ENCODE results near the gene FAM124A. TPM values are rescaled to one million over a fixed set of nuclear protein-coding genes. Genes with fewer than 3 reads are reported as not detected.

The FAM124A gene
- total and polyA plus RNA-seq, 2 of the 8 experiments (the other 6 are each of a cell fraction or from before 2014, with no cell fraction given), result 40.7 to 49.9 TPM

DNA sequence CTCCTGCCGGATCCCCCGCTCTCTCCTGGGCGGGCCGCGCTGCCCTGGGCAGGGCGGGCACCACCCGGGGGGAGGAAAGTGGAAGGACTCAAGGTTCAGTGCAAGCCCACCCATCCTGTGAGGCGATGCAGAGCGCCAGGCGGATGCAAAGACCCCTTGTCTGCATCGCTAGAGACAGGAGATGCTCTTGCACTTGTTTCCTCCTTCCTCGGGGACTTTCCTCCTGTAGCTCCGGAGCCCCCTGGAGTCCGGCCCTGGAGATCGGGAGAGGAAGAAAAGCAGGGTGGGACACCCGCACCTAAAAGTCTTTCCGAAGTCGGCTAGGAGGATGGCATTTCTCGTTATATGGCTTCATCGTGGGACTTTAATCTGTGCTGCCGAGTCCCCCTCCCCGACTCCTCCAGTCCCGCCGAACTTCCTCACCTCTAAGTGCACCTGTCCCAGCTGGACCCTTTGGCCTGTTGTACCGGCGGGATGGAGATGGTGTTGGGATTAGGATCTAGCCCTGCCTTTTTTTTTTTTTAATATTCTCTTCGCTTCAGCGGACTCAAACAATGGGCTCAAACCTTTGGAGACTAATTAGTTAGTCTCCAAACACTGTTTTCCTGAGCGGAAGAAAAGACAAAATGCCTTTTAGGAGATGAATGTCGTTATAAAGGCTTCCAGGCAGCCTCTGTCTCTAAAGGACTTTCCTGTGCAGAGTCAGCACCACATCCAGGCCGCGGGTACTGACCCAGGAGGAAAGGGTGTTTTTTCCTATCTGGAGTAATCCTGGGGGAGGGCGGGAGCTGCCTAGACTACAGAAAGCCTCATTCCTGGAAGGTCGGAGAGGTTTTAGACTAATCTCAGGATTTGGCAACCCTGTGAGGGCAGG lies 725 bp downstream of the FAM124A start:
- Histone ChIP-seq H3K27me3 (replicated peaks in 1 of 4; ENCODE audit: control insufficient read depth in 3 of 4, extremely low read depth in 1 of 4, insufficient read depth in 3 of 4, low read length in 3 of 4) (no peaks in the 10 kb centered on the region), H3K36me3 (ENCODE audit: control insufficient read depth in 2 of 4, insufficient read depth in 4 of 4, low read length in 3 of 4) (peaks cover 3 to 22% (median 8%) of the 10 kb centered on the region in 4 experiments; a peak in 6 of 8 replicates), H4K5ac (ENCODE audit: insufficient read length, low read depth, low read length) (peak overlapping the region; percentile 31), H2AFZ (ENCODE audit: low read length) (no peak overlapping the region), H3K23me2 (ENCODE audit: low read depth, low read length) (peaks cover 7% of the 10 kb centered on the region), H3K56ac (replicated peaks; ENCODE audit: insufficient read length, low read depth, low read length) (peak overlapping the region; percentile 43), H3K4me3 (ENCODE audit: extremely low read depth in 1 of 4, insufficient read depth in 2 of 4, low read depth in 3 of 4, low read length in 4 of 4) (peak overlapping the region; percentile 80 to 96 (median 89)), H3K14ac (ENCODE audit: insufficient read length) (no peak overlapping the region), H2BK12ac (ENCODE audit: low read depth, low read length) (no peak overlapping the region; the same call in 1 of the 2 replicates), H3K18ac (ENCODE audit: extremely low read depth, low read length) (peak overlapping the region; percentile 97), H3K4me2 (ENCODE audit: insufficient read depth in 1 of 2, low read depth in 2 of 2, low read length in 2 of 2) (peak overlapping the region; percentile 84 to 98), H3K27ac (ENCODE audit: low read depth, low read length) (no peak overlapping the region), H3K23ac (ENCODE audit: insufficient read length) (no peak overlapping the region), H4K20me1 (replicated peaks in 1 of 2; ENCODE audit: control insufficient read depth in 1 of 2, insufficient read depth in 2 of 2, low read length in 2 of 2) (peaks cover 0 to 3% of the 10 kb centered on the region in 2 experiments), H3K4me1 (replicated peaks in 1 of 4; ENCODE audit: control insufficient read depth in 3 of 4, insufficient read depth in 4 of 4, low read length in 3 of 4) (peaks cover 6 to 27% (median 23%) of the 10 kb centered on the region in 4 experiments), H2BK15ac (ENCODE audit: low read length) (no peak overlapping the region), H2BK120ac (replicated peaks; ENCODE audit: low read depth, low read length) (peak overlapping the region; percentile 34), H2AK5ac (ENCODE audit: low read depth, low read length) (no peak overlapping the region), H3K79me1 (ENCODE audit: low read depth, low read length) (no peaks in the 10 kb centered on the region; the same call in none of the 2 replicates), H3K9ac (replicated peaks in 1 of 4; ENCODE audit: extremely low read depth in 1 of 4, low read depth in 3 of 4, low read length in 3 of 4) (peak overlapping the region; percentile 42 to 82 (median 60)), H4K91ac (replicated peaks; ENCODE audit: insufficient read length, low read length) (peak overlapping the region; percentile 66), H2BK5ac (ENCODE audit: low read depth, low read length) (peak overlapping the region; percentile 86; the same call in 1 of the 2 replicates), H3K9me3 (ENCODE audit: insufficient read depth in 2 of 2, low read depth in 1 of 2, low read length in 1 of 2) (no peaks in the 10 kb centered on the region), H3K4ac (replicated peaks; ENCODE audit: insufficient read length, low read depth, low read length) (peak overlapping the region; percentile 23), H2BK20ac (ENCODE audit: low read length) (no peak overlapping the region), H3K79me2 (ENCODE audit: control insufficient read depth in 1 of 2, insufficient read depth in 2 of 2, low read length in 2 of 2) (peaks cover 5 to 53% of the 10 kb centered on the region in 2 experiments), H4K8ac (ENCODE audit: extremely low read depth, insufficient read depth, low read length) (peak overlapping the region; percentile 69; the same call in 1 of the 2 replicates)
- DNase-seq (ENCODE audit: low read depth in 1 of 2, low spot score in 2 of 2), result peak in 1 of 2 experiments; percentile 67
- ChIA-PET POLR2A (ENCODE audit: partially characterized antibody) (interaction anchor here (1.0 to 11.1 kb wide), 21 partner anchors 8 to 230 kb away, joined by 3 to 160 read pairs (median 6); partner anchors contain the start of gene INTS6), CTCF (ENCODE audit: partially characterized antibody) (interaction anchor here (0.6 to 4.2 kb wide), 23 partner anchors 10 to 615 kb away, joined by 3 to 38 read pairs (median 4); no protein-coding TSS in a partner anchor)
- peak; percentile 32 for FAIRE-seq
- 1% methylated on average over 34 of the region's 34 CpGs; no CpG with 5 or more reads in 1 of the 2 experiments for WGBS, 2 experiments (ENCODE audit: extremely low coverage in 1 of 2, insufficient coverage in 1 of 2, insufficient read length in 1 of 2, insufficient replicate concordance in 2 of 2, low coverage in 1 of 2, low lambda C conversion rate in 2 of 2, missing lambda C conversion rate in 1 of 2)
- peak; percentile 9 for TF ChIP-seq KDM4A (IDR thresholded peaks at IDR 0.05; ENCODE audit: low read depth, low read length, severe bottlenecking)
- peak; percentile 73; the same call in 1 of the 2 replicates for TF ChIP-seq RBBP5 (IDR thresholded peaks at IDR 0.05; ENCODE audit: borderline replicate concordance, low read depth, low read length)
- 0 out of 2 replicates have a peak, but pooled peaks have one; percentile 21 for TF ChIP-seq TAF1 (IDR thresholded peaks at IDR 0.05; ENCODE audit: low read depth, low read length)
- TF ChIP-seq ASH2L (IDR thresholded peaks at IDR 0.05; ENCODE audit: low read length), result peak; percentile 25
- no peak for TF ChIP-seq EGR1 (IDR thresholded peaks at IDR 0.05; ENCODE audit: borderline replicate concordance, low read depth, low read length)
- no peak for TF ChIP-seq RXRA (IDR thresholded peaks at IDR 0.05; ENCODE audit: insufficient read depth, low read depth, low read length)
- TF ChIP-seq SIN3A (conservative IDR thresholded peaks at IDR 0.05 in 1 of 2, IDR thresholded peaks at IDR 0.05 in 1 of 2; ENCODE audit: low read depth in 1 of 2, low read length in 2 of 2), result peak in 1 of 2 experiments; percentile 70; a peak in 1 of 4 replicates
- 0 out of 4 replicates have a peak, but pooled peaks of 1 of the 2 experiments have one; percentile 8 for TF ChIP-seq RAD21 (IDR thresholded peaks at IDR 0.05 in 1 of 2, conservative IDR thresholded peaks at IDR 0.05 in 1 of 2; ENCODE audit: low read depth in 2 of 2, low read length in 2 of 2)

All from H1 (cell line).